CD14-positive monocyte (primary cell): Measurements from ENCODE around the gene NFATC1. TPM values are rescaled to one million over a fixed set of nuclear protein-coding genes. Genes with fewer than 3 reads are reported as not detected.

Experiments
- DNase-seq, 3 donors: peaks; one replicate each; pipeline ENCODE4 v3.0.0-alpha.2; 2011 to 2022
- H2AFZ ChIP-seq: 2 replicates; pipeline ENCODE4 v1.6.0; 2012; ENCODE audit warnings: mild to moderate bottlenecking, low read depth, low read length, inconsistent platforms; ENCODE audit not compliant: insufficient read depth, poor library complexity, severe bottlenecking
- H3K27ac ChIP-seq, 2 donors: 1 replicate in 1 of 2; 2 replicates in 1 of 2; pipeline ENCODE4 v1.5.1; 2012 to 2013; ENCODE audit warnings: low read length in 2 of 2, control low read depth in 1 of 2, inconsistent platforms in 1 of 2, low read depth in 1 of 2, mild to moderate bottlenecking in 1 of 2
- H3K27me3 ChIP-seq, 2 donors: one replicate each; pipeline versions ENCODE4 v1.6.0 to v1.6.1; 2011 to 2013; ENCODE audit warnings: low read length in 2 of 2; ENCODE audit not compliant: control insufficient read depth in 2 of 2, insufficient read depth in 2 of 2
- H3K36me3 ChIP-seq, 2 donors: replicated peaks in 1 of 2; 1 replicate in 1 of 2; 2 replicates in 1 of 2; pipeline versions ENCODE4 v1.5.1 to v1.6.1; 2012 to 2013; ENCODE audit warnings: low read length in 2 of 2, control low read depth in 1 of 2, inconsistent platforms in 1 of 2, mild to moderate bottlenecking in 1 of 2; ENCODE audit not compliant: insufficient read depth in 2 of 2, control insufficient read depth in 1 of 2
- H3K4me1 ChIP-seq, 2 donors: 1 replicate in 1 of 2; 2 replicates in 1 of 2; pipeline versions ENCODE4 v1.5.1 to v1.6.1; 2012 to 2013; ENCODE audit warnings: low read length in 2 of 2, control low read depth in 1 of 2, inconsistent platforms in 1 of 2, mild to moderate bottlenecking in 1 of 2, moderate library complexity in 1 of 2; ENCODE audit not compliant: insufficient read depth in 2 of 2, control insufficient read depth in 1 of 2
- H3K4me2 ChIP-seq: replicated peaks from 2 replicates; pipeline ENCODE3; 2012; ENCODE audit warnings: low read length, moderate library complexity, mild to moderate bottlenecking; ENCODE audit not compliant: poor library complexity, severe bottlenecking; ENCODE audit errors: extremely low read depth
- H3K4me3 ChIP-seq, 3 experiments: fragments of 200-600 bp in 1 of 3; sonication (generic) in 1 of 3; replicated peaks in 1 of 3; 1 replicate in 2 of 3; 2 replicates in 1 of 3; pipeline ENCODE4 v1.5.1; 2011 to 2013; ENCODE audit warnings: low read length in 3 of 3, mild to moderate bottlenecking in 3 of 3, control low read depth in 2 of 3, low read depth in 2 of 3, inconsistent platforms in 1 of 3, moderate library complexity in 1 of 3
- H3K79me2 ChIP-seq: 2 replicates; pipeline ENCODE4 v1.6.0; 2012; ENCODE audit warnings: mild to moderate bottlenecking, control low read depth, inconsistent platforms, low read length, moderate library complexity; ENCODE audit not compliant: insufficient read depth
- H3K9ac ChIP-seq: 2 replicates; pipeline ENCODE4 v1.6.0; 2017; ENCODE audit warnings: low read length, mild to moderate bottlenecking; ENCODE audit not compliant: insufficient read depth, poor library complexity, severe bottlenecking
- H3K9me3 ChIP-seq, 2 donors: replicated peaks in 1 of 2; 1 replicate in 1 of 2; 2 replicates in 1 of 2; pipeline versions ENCODE4 v1.5.1 to v1.6.1; 2012 to 2013; ENCODE audit warnings: low read length in 2 of 2, control low read depth in 1 of 2; ENCODE audit not compliant: control insufficient read depth in 1 of 2, insufficient read depth in 1 of 2
- H4K20me1 ChIP-seq: 2 replicates; pipeline ENCODE4 v1.6.0; 2012; ENCODE audit warnings: mild to moderate bottlenecking, low read length, control low read depth, moderate library complexity; ENCODE audit not compliant: insufficient read depth
- H3K27ac Mint-ChIP-seq, 7 donors: one replicate each; pipeline ENCODE4 v1.8.0; 2020; ENCODE audit warnings: mild to moderate bottlenecking in 7 of 7, mixed read lengths in 7 of 7, moderate library complexity in 6 of 7, inconsistent platforms in 2 of 7
- H3K27me3 Mint-ChIP-seq, 3 donors: one replicate each; pipeline ENCODE4 v1.8.0; 2021 to 2022; ENCODE audit warnings: low read depth in 3 of 3, mild to moderate bottlenecking in 3 of 3, mixed read lengths in 3 of 3, moderate library complexity in 3 of 3, inconsistent platforms in 1 of 3
- H3K36me3 Mint-ChIP-seq, 2 donors: one replicate each; pipeline ENCODE4 v1.8.0; 2020; ENCODE audit warnings: mixed read lengths in 2 of 2, inconsistent platforms in 1 of 2, mild to moderate bottlenecking in 1 of 2
- H3K4me1 Mint-ChIP-seq: one replicate; pipeline ENCODE4 v1.8.0; 2020; ENCODE audit warnings: mild to moderate bottlenecking, mixed read lengths
- H3K4me3 Mint-ChIP-seq, 2 donors: one replicate each; pipeline ENCODE4 v1.8.0; 2020; ENCODE audit warnings: mild to moderate bottlenecking in 2 of 2, mixed read lengths in 2 of 2, moderate library complexity in 1 of 2
- H3K9me3 Mint-ChIP-seq, 7 donors: one replicate each; pipeline ENCODE4 v1.8.0; 2020 to 2022; ENCODE audit warnings: mixed read lengths in 7 of 7, mild to moderate bottlenecking in 6 of 7, moderate library complexity in 6 of 7, inconsistent platforms in 2 of 7
- WGBS: methylation state at CpG from one replicate; pipeline ENCODE4 v1.1.5; 2013; ENCODE audit warnings: missing lambda C conversion rate; ENCODE audit not compliant: insufficient coverage; 5-methylcytosine and 5-hydroxymethylcytosine counted together
- intact Hi-C, 2 donors: fragments of 100-400 bp; cut with micrococcal nuclease; formaldehyde crosslinking; loops; one replicate each; pipeline versions ENCODE4 v1.15.0 to v1.15.1; 2023
- polyA plus RNA-seq, 3 donors: library from polyadenylated mRNA; depleted of rRNA in 1 of 3; unstranded in 2 of 3; stranded (reverse) in 1 of 3; fragments of 300-500 nt in 2 of 3; fragments of >200 nt in 1 of 3; fragmentation: Illumina TruSeq in 2 of 3; gene quantifications; 1 replicate in 2 of 3; 2 replicates in 1 of 3; pipeline ENCODE4 v1.2.3, GENCODE V29; 2012 to 2021
- TF ChIP-seq, protein P1 (sequence below): fragments of 200-600 bp; IDR thresholded peaks from one replicate; pipeline ENCODE4 v1.8.0; 2022; ENCODE audit warnings: antibody characterized with exemption, mild to moderate bottlenecking

Gene NFATC1
- polyA plus RNA-seq, 3 donors = 7.8 to 10.7 (median 8.3) TPM

- Histone ChIP-seq H3K4me1 (no peaks in the 10 kb centered on the region), H3K79me2 (no peaks in the 10 kb centered on the region), H3K27ac (no peak overlapping the region), H3K9ac (peak overlapping the region; percentile 8), H3K4me2 (no peak overlapping the region), H2AFZ (no peak overlapping the region), H3K4me3 (no peak overlapping the region), H3K27me3 (no peaks in the 10 kb centered on the region), H3K36me3 (no peaks in the 10 kb centered on the region), H3K9me3 (peaks cover 17 to 31% of the 10 kb centered on the region in 2 donors), H4K20me1 (no peaks in the 10 kb centered on the region)
- H3K27ac Mint-ChIP-seq = no peak overlapping the region
- H3K4me3 Mint-ChIP-seq = no peak overlapping the region
- no peak for DNase-seq
- peaks cover 17 to 31% (median 22%) of the 10 kb centered on the region in 7 donors for H3K9me3 Mint-ChIP-seq
- H3K27me3 Mint-ChIP-seq = peaks cover 3 to 9% (median 9%) of the 10 kb centered on the region in 3 donors
- peaks cover 6% of the 10 kb centered on the region for H3K4me1 Mint-ChIP-seq
- no peaks in the 10 kb centered on the region for H3K36me3 Mint-ChIP-seq
- 94% methylated on average over 38 of the region's 44 CpGs for WGBS
- TF ChIP-seq, protein P1, sequence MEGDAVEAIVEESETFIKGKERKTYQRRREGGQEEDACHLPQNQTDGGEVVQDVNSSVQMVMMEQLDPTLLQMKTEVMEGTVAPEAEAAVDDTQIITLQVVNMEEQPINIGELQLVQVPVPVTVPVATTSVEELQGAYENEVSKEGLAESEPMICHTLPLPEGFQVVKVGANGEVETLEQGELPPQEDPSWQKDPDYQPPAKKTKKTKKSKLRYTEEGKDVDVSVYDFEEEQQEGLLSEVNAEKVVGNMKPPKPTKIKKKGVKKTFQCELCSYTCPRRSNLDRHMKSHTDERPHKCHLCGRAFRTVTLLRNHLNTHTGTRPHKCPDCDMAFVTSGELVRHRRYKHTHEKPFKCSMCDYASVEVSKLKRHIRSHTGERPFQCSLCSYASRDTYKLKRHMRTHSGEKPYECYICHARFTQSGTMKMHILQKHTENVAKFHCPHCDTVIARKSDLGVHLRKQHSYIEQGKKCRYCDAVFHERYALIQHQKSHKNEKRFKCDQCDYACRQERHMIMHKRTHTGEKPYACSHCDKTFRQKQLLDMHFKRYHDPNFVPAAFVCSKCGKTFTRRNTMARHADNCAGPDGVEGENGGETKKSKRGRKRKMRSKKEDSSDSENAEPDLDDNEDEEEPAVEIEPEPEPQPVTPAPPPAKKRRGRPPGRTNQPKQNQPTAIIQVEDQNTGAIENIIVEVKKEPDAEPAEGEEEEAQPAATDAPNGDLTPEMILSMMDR = no peak
- intact Hi-C loops = no loop called here
Measured at GRCh38 chr18:79575891-79576685, 180.4 kb downstream of the NFATC1 start.

- TF ChIP-seq, protein P1 = no peak
- H4K20me1 ChIP-seq = no peaks in the 10 kb centered on the region
- 87% methylated on average over 23 of the region's 23 CpGs for WGBS
- H3K79me2 ChIP-seq = no peaks in the 10 kb centered on the region
- Mint-ChIP-seq H3K27ac (no peak overlapping the region), H3K36me3 (no peaks in the 10 kb centered on the region), H3K27me3 (peaks cover 2 to 9% (median 9%) of the 10 kb centered on the region in 3 donors), H3K9me3 (peaks cover 16 to 29% (median 20%) of the 10 kb centered on the region in 7 donors), H3K4me3 (no peak overlapping the region), H3K4me1 (peaks cover 6% of the 10 kb centered on the region)
- H3K9ac ChIP-seq = no peak overlapping the region
- peaks cover 17 to 28% of the 10 kb centered on the region in 2 donors for H3K9me3 ChIP-seq
- H3K27me3 ChIP-seq = no peaks in the 10 kb centered on the region
- no peaks in the 10 kb centered on the region for H3K4me1 ChIP-seq
- no peak overlapping the region for H2AFZ ChIP-seq
- no peaks in the 10 kb centered on the region for H3K36me3 ChIP-seq
- H3K27ac ChIP-seq = no peak overlapping the region
- no peak overlapping the region for H3K4me2 ChIP-seq
- no peak for DNase-seq
- no peak overlapping the region for H3K4me3 ChIP-seq
- intact Hi-C loops = no loop called here
Measured at GRCh38 chr18:79576686-79577351, 181.1 kb downstream of the NFATC1 start.
